HG03064 (cell line): ENCODE measurements around the gene TTC39C.
"Not testable (repeated sequence)": the region's sequence is repeated elsewhere in the genome, so short reads cannot be mapped to it uniquely, and the experiment has no call there.

Experiments
- ATAC-seq: cut with Tn5 transposase; IDR thresholded peaks from one replicate; pipeline ENCODE4 v1.9.1; 2021; ENCODE audit warnings: low read depth; ENCODE audit not compliant: unreplicated experiment

TTC39C gene

GRCh38 chr18:24015639-24016631, 1.4 kb downstream of the TTC39C start:
- no peak for ATAC-seq

GRCh38 chr18:24016643-24017042, 2.1 kb downstream of the TTC39C start:
- ATAC-seq: no peak

- no peak for ATAC-seq
Measured at GRCh38 chr18:24018299-24018886, 3.8 kb downstream of the TTC39C start.

DNA sequence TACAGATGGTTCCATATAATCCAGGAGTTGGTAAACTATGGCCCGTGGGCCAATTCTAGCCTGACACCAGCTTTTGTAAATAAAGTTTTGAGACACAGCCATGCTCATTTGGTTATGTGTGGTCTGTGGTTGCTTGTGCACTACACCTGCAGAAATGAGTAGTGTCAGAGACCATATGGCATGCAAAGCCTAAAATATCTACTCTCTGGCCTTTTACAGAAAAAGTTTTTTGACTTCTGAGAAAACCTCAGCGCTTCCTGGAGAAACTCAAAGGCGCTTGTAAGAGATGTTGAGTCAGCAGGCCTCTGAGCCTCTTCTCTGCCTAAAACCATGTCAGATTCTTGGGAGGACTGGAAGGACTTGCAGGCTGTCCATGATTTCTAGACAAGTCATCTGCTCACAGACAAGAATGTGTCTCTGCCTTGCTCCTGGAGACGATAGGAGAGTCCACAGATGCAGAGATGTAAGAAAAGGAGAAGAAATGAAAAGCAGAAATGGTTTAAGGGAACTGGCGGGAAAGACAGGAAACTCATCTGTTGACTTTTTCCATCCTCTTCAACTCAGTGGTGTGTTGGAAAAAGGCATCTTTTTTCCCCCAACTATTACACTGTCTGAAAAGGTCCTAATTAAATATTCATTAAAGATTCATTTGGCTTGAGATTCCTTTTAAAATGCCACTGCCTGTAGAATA, 5.2 kb downstream of the TTC39C start:
- ATAC-seq: peak; percentile 74

GRCh38 chr18:24021505-24021904, 7.0 kb downstream of the TTC39C start:
- no peak for ATAC-seq

- no peak for ATAC-seq
Measured at GRCh38 chr18:24022161-24022560, 7.6 kb downstream of the TTC39C start.

- ATAC-seq: no peak
Measured at GRCh38 chr18:24023185-24023814, 8.7 kb downstream of the TTC39C start.

- ATAC-seq: no peak
Measured at GRCh38 chr18:24024425-24024824, 9.9 kb downstream of the TTC39C start.

GRCh38 chr18:24026457-24026856, 11.9 kb downstream of the TTC39C start:
- ATAC-seq: no peak

DNA sequence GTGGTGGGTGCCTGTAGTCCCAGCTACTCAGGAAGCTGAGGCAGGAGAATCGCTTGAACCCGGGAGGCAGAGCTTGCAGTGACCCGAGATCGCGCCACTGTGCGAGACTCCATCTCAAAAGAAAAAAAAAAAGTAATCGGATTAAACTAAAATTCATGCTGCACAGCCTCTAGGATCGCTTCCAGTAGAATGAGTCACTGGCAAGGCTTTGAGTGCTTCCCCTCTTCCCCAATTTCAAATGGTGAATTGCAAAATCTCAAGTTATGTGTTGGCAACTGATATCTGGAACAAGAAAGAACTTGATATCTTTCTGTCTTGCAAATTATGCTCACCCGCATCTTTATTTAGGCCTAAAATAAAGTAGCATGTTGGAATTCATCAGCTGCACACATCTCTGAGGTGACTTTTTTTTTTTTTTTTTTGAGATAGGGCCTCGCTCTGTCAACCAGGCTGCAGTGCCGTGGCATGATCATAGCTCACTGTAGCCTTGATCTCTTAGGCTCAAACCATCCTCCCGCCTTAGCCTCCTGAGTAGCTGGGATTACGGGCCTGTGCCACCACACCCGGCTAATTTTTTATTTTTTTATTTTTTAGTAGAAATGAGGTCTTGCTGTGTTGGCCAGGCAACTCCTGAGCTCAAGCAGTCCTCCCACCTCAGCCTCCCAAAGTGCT, 12.7 kb downstream of the TTC39C start:
- no peak for ATAC-seq

- not testable (repeated sequence) for ATAC-seq
Measured at GRCh38 chr18:24028946-24029345, 14.4 kb downstream of the TTC39C start.

DNA sequence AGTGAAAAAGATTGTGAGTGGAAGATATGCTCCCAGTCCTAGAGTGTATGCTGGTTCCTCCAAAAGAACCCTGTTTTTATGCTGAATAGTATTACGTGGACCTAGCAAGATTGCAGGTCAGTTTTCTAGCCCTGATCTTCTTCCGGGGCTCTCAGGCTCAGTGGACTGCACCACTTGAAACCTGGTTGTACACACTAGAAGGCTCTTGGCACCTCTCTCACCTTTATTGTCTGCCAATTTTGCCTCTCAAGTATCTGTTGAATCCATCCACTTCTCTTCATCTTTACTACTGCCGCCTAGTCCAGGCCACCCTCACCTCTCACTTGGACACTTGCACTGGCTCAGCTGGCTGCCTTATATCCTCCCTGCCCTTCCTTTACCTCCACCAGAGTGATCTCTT, 16.8 kb downstream of the TTC39C start:
- ATAC-seq: no peak

DNA sequence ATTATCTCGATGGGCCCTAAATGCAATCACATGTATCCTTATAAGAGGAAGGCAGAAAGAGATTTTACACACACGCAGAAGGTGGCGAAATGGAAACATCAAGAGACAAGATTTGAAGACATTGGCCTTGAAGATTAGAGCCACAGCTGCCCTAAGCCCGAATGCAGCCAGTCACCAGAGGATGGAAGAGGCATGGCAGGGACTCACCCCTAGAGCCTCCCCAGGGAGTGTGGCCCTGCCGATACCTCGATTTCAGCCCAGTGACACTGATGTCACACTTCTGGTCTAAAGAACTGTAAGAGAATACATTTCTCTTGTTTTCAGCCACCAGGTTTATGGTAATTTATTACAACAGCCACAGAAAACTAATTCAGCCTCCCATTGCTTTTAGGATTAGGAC, 17.4 kb downstream of the TTC39C start:
- ATAC-seq: peak; percentile 86

GRCh38 chr18:24033641-24034412, 19.3 kb downstream of the TTC39C start:
- ATAC-seq: no peak

- ATAC-seq: no peak
Measured at GRCh38 chr18:24035316-24035715, 20.8 kb downstream of the TTC39C start.

- ATAC-seq: no peak
Measured at GRCh38 chr18:24039671-24040070, 25.1 kb downstream of the TTC39C start.

DNA sequence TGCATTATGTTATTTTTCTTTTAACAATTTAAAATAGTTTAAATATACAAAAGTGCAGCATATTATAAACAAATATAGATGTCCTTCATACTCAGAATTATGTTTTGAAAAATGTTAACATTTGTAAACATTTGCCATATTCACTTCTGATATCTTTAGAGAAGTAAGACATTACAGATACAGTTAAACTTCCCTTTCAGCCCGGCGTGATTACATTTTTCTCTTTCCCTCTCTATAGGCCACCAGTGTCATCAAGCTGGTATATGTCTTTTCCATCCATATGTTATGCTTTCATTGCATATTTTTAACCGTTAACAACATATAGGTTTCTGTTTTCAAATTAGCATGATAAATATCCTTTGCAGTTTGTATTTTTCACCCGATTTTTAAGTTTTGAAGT, 27.1 kb downstream of the TTC39C start:
- no peak for ATAC-seq

DNA sequence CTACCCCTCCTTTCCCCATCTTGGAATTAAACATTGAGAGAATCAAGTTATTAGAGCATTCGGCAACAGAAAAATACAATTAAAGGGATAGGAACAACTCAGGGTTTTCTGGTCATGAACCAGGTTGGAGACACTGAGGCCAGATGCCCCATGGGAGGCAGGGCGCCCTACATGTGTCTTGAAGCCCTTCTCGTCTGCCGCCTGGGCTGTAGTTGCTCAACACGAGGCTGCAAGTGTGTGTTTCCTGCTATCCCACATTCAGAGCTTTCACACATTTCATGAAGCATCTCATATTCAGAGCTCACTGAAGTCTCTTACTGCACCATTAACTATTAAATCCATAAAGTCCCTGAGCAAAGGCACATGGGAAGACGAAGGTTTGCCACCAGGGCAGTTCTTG, 28.8 kb downstream of the TTC39C start:
- ATAC-seq: no peak

DNA sequence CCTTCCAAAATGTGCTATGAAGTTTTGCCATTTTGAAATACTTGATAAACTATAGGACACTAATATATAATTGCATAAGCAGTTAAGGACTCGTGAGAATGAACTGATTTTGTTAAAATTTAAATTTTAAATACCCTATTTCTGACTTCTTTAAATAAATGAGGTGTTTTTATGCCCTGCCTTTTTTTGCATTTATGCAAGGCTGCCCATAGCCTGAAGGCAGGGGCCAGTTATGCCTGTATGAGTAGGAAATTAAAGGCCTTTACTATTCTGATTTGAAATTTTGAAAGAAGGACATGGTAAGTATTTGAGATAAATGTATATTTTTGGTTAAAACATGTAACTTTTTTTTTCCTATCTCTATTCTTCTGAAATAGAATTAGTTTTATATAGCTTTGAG, 33.7 kb downstream of the TTC39C start:
- ATAC-seq: no peak

DNA sequence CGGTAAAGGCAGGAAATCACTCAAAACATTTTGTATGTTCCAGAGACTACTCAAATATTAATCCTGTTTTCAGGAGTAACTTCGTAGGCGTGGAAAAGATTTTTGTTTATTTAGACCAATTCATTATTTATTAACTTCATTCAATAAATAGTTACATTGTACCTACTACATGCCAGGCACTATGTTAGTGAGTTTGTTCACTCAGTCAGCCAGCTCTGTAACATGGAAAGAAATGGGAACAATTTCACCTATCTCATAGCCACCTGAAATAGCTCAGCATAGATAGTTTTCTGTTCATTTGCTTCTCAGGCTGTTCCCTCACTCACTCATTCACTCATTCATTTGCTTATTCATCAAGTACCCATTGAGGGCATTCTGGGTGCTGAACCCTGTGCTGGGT, 34.6 kb downstream of the TTC39C start:
- no peak for ATAC-seq
